IMR-90 (cell line): ENCODE data around the gene BTAF1. TPM values are rescaled to one million over a fixed set of nuclear protein-coding genes. Genes with fewer than 3 reads are reported as not detected.
A peak's percentile ranks its signal among the peaks of the same experiment; 100 is the strongest.

Source experiments
- ATAC-seq: fragments of 200-7000 bp; cut with Tn5 transposase; 2 replicates; pipeline ENCODE4 v1.9.1; 2020; ENCODE audit warnings: low read depth, mild to moderate bottlenecking, moderate library complexity
- BruUV-seq: library from RNA; stranded (reverse); fragments of 400-500 nt; replicated peaks from 2 replicates; lab custom pipeline; 2021; lab: Mats Ljungman, UMichigan
- CTCF ChIA-PET: fragments of 300-600 bp; formaldehyde crosslinking; extraction: SDS; loops from one replicate; lab custom pipeline; 2021; ENCODE audit warnings: antibody characterized with exemption; lab: Yijun Ruan, JAX
- POLR2A ChIA-PET: fragments of 300-600 bp; sonication (Branson Sonifier 250); formaldehyde crosslinking; loops from one replicate; lab custom pipeline; 2022; ENCODE audit warnings: antibody characterized with exemption; ENCODE audit not compliant: unreplicated experiment; lab: Charles Lee
- DNase-seq: peaks from one replicate; pipeline ENCODE4 v3.0.0; 2013
- H2AFZ ChIP-seq: replicated peaks from 2 replicates; pipeline ENCODE3; 2013; ENCODE audit warnings: low read length, mild to moderate bottlenecking; ENCODE audit not compliant: poor library complexity
- H2AK5ac ChIP-seq: 2 replicates; pipeline ENCODE4 v1.6.1; 2013; ENCODE audit warnings: low read depth, low read length, inconsistent platforms
- H2AK9ac ChIP-seq: replicated peaks from 2 replicates; pipeline ENCODE3; 2013; ENCODE audit warnings: mild to moderate bottlenecking, low read depth, low read length, moderate library complexity; ENCODE audit not compliant: poor library complexity
- H2BK120ac ChIP-seq: 2 replicates; pipeline ENCODE4 v1.6.1; 2013; ENCODE audit warnings: low read depth, low read length, inconsistent platforms
- H2BK15ac ChIP-seq: 3 replicates; pipeline ENCODE4 v1.6.1; 2013; ENCODE audit warnings: low read depth, low read length, inconsistent platforms
- H2BK20ac ChIP-seq: 2 replicates; pipeline ENCODE4 v1.6.1; 2013; ENCODE audit warnings: low read depth, mild to moderate bottlenecking, inconsistent platforms, low read length, moderate library complexity
- H2BK5ac ChIP-seq: 2 replicates; pipeline ENCODE4 v1.6.1; 2013; ENCODE audit warnings: mild to moderate bottlenecking, low read depth, low read length, inconsistent platforms; ENCODE audit not compliant: poor library complexity, severe bottlenecking
- H3K14ac ChIP-seq: replicated peaks from 2 replicates; pipeline ENCODE4 v1.6.1; 2013; ENCODE audit warnings: low read depth, low read length, inconsistent platforms
- H3K18ac ChIP-seq: 2 replicates; pipeline ENCODE4 v1.6.1; 2013; ENCODE audit warnings: low read depth, low read length, control low read depth
- H3K23ac ChIP-seq: 2 replicates; pipeline ENCODE4 v1.6.1; 2013; ENCODE audit warnings: low read depth, low read length, inconsistent platforms
- H3K27ac ChIP-seq: 2 replicates; pipeline ENCODE4 v1.5.1; 2013; ENCODE audit warnings: mild to moderate bottlenecking, control low read depth, low read length; ENCODE audit not compliant: insufficient read depth
- H3K27me3 ChIP-seq: 2 replicates; pipeline ENCODE4 v1.6.1; 2013; ENCODE audit warnings: low read length; ENCODE audit not compliant: control insufficient read depth, insufficient read depth
- H3K36me3 ChIP-seq: 2 replicates; pipeline ENCODE4 v1.6.1; 2013; ENCODE audit warnings: low read length, mixed read lengths; ENCODE audit not compliant: control insufficient read depth, insufficient read depth
- H3K4ac ChIP-seq: 2 replicates; pipeline ENCODE4 v1.6.1; 2013; ENCODE audit warnings: low read depth, low read length, inconsistent platforms
- H3K4me1 ChIP-seq: 2 replicates; pipeline ENCODE4 v1.6.1; 2013; ENCODE audit warnings: low read length, mixed read lengths; ENCODE audit not compliant: control insufficient read depth, insufficient read depth
- H3K4me2 ChIP-seq: 2 replicates; pipeline ENCODE4 v1.6.1; 2013; ENCODE audit warnings: low read depth, mild to moderate bottlenecking, control low read depth, low read length, moderate library complexity
- H3K4me3 ChIP-seq: 2 replicates; pipeline ENCODE4 v1.5.1; 2013; ENCODE audit warnings: low read depth, mild to moderate bottlenecking, control low read depth, low read length, moderate library complexity; ENCODE audit not compliant: insufficient read depth
- H3K56ac ChIP-seq: 2 replicates; pipeline ENCODE4 v1.6.1; 2013; ENCODE audit warnings: low read length, inconsistent platforms; ENCODE audit not compliant: insufficient read depth; ENCODE audit errors: extremely low read depth
- H3K79me1 ChIP-seq, 2 experiments: 2 replicates each; pipeline ENCODE4 v1.6.1; 2013; ENCODE audit warnings: low read length in 2 of 2, inconsistent platforms in 1 of 2, low read depth in 1 of 2
- H3K9ac ChIP-seq: 2 replicates; pipeline ENCODE4 v1.6.1; 2013; ENCODE audit warnings: low read depth, low read length, control low read depth
- H3K9me1 ChIP-seq: 2 replicates; pipeline ENCODE4 v1.6.1; 2013; ENCODE audit warnings: low read length, inconsistent platforms; ENCODE audit not compliant: insufficient read depth
- H3K9me3 ChIP-seq: 2 replicates; pipeline ENCODE4 v1.6.1; 2013; ENCODE audit warnings: low read length; ENCODE audit not compliant: control insufficient read depth, insufficient read depth
- H4K20me1 ChIP-seq: 2 replicates; pipeline ENCODE4 v1.6.1; 2013; ENCODE audit warnings: low read length, inconsistent platforms; ENCODE audit not compliant: insufficient read depth
- H4K5ac ChIP-seq: 2 replicates; pipeline ENCODE4 v1.6.1; 2013; ENCODE audit warnings: mild to moderate bottlenecking, low read depth, low read length, control low read depth
- H4K8ac ChIP-seq, 2 experiments: 2 replicates each; pipeline ENCODE4 v1.6.1; 2013; ENCODE audit warnings: low read depth in 2 of 2, low read length in 2 of 2, control low read depth in 1 of 2, inconsistent platforms in 1 of 2
- H4K91ac ChIP-seq: 2 replicates; pipeline ENCODE4 v1.6.1; 2013; ENCODE audit warnings: low read depth, low read length, inconsistent platforms; ENCODE audit not compliant: insufficient read depth
- CHD1 ChIP-seq: IDR thresholded peaks from 2 replicates; pipeline ENCODE4 v1.6.1; 2012; ENCODE audit warnings: low read depth, low read length, improper control_type of control experiment
- CTCF ChIP-seq: conservative IDR thresholded peaks from 2 replicates; pipeline ENCODE4 v1.5.1; 2012; ENCODE audit warnings: mild to moderate bottlenecking, low read depth, low read length, improper control_type of control experiment
- FOS ChIP-seq: fragments of 150-350 bp; IDR thresholded peaks from 2 replicates; pipeline ENCODE4 v1.6.1; 2016; ENCODE audit warnings: low read depth, low read length
- MAFK ChIP-seq: IDR thresholded peaks from 2 replicates; pipeline ENCODE4 v1.6.1; 2012; ENCODE audit warnings: low read depth, low read length, improper control_type of control experiment
- MXI1 ChIP-seq: IDR thresholded peaks from 2 replicates; pipeline ENCODE4 v1.6.1; 2012; ENCODE audit warnings: low read depth, mild to moderate bottlenecking, low read length, moderate library complexity, borderline replicate concordance
- RAD21 ChIP-seq: IDR thresholded peaks from 2 replicates; pipeline ENCODE4 v1.6.1; 2012; ENCODE audit warnings: low read length, improper control_type of control experiment
- RFX5 ChIP-seq: IDR thresholded peaks from 2 replicates; pipeline ENCODE4 v1.8.0; 2012; ENCODE audit warnings: low read depth, mild to moderate bottlenecking, low read length, moderate library complexity
- SMC3 ChIP-seq: fragments of 150-350 bp; IDR thresholded peaks from 2 replicates; pipeline ENCODE4 v1.6.1; 2016; ENCODE audit warnings: low read depth, mild to moderate bottlenecking, antibody characterized with exemption, low read length, moderate library complexity
- USF2 ChIP-seq: fragments of 150-350 bp; IDR thresholded peaks from 2 replicates; pipeline ENCODE4 v1.6.1; 2017; ENCODE audit warnings: mild to moderate bottlenecking, antibody characterized with exemption, low read length, low read depth
- WGBS, 2 experiments: methylation state at CpG; one replicate each; pipeline versions ENCODE4 v1.1.5 to v1.1.7; 2013; ENCODE audit warnings: missing lambda C conversion rate in 2 of 2; ENCODE audit not compliant: insufficient read length in 1 of 2; ENCODE audit errors: extremely low coverage in 2 of 2; 5-methylcytosine and 5-hydroxymethylcytosine counted together
- dilution Hi-C: fragments of 300-500 bp; cut with HindIII; formaldehyde crosslinking; loops from one replicate; pipeline ENCODE4 v1.14.3; 2018; ENCODE audit warnings: low sequenced_read_pairs; ENCODE audit not compliant: unreplicated experiment
- in situ Hi-C: fragments of 300-500 bp; cut with MboI; formaldehyde crosslinking; loops from 3 replicates; pipeline ENCODE4 v1.14.3; 2019; ENCODE audit warnings: low sequenced_read_pairs, inconsistent platforms, mixed read lengths
- intact Hi-C: fragments of 100-400 bp; cut with micrococcal nuclease; formaldehyde crosslinking; loops from 2 replicates; pipeline ENCODE4 v1.10.0; 2022
- polyA plus RNA-seq, 3 experiments: library from polyadenylated mRNA; depleted of rRNA; stranded (reverse); fragments of >200 nt; gene quantifications; 2 replicates each; pipeline ENCODE4 v1.2.3, GENCODE V29; 2012; ENCODE audit warnings: low replicate concordance in 1 of 3
- total RNA-seq: library from RNA; depleted of rRNA; stranded (reverse); fragments of >200 nt; gene quantifications from 2 replicates; pipeline ENCODE4 v1.2.3, GENCODE V29; 2012

Gene BTAF1
- total and polyA plus RNA-seq, 2 of the 4 experiments (the other 2 are of a cell fraction) = 15.0 to 42.3 TPM

- Histone ChIP-seq H2AK9ac (no peak overlapping the region), H2BK20ac (no peak overlapping the region), H3K4ac (no peak overlapping the region), H3K27me3 (no peaks in the 10 kb centered on the region), H4K5ac (no peak overlapping the region), H2AFZ (no peak overlapping the region), H3K9me1 (peaks cover 3% of the 10 kb centered on the region; the same call in 1 of the 2 replicates), H3K14ac (no peak overlapping the region), H2BK5ac (no peak overlapping the region), H3K18ac (no peak overlapping the region), H3K23ac (no peak overlapping the region), H3K9ac (no peak overlapping the region), H2BK15ac (no peak overlapping the region), H3K4me3 (no peak overlapping the region), H3K56ac (no peak overlapping the region), H3K27ac (no peak overlapping the region), H4K20me1 (peaks cover 9% of the 10 kb centered on the region), H2AK5ac (no peak overlapping the region), H2BK120ac (no peak overlapping the region), H3K36me3 (peaks cover 29% of the 10 kb centered on the region), H3K79me1 (peaks cover 28 to 37% of the 10 kb centered on the region in 2 experiments), H4K8ac (no peak overlapping the region), H3K9me3 (no peaks in the 10 kb centered on the region), H4K91ac (no peak overlapping the region), H3K4me2 (no peak overlapping the region), H3K4me1 (peaks cover 4% of the 10 kb centered on the region)
- WGBS, 2 experiments = no CpG with 5 or more reads among the region's 5 CpGs
- intact Hi-C loops (no loop called here), dilution Hi-C loops (no loop called here), in situ Hi-C loops (no loop called here)
- DNase-seq = peak; percentile 61
- TF ChIP-seq CHD1 = no peak
- TF ChIP-seq SMC3 = no peak
- no peak for TF ChIP-seq RAD21
- TF ChIP-seq RFX5 = no peak
- no peak for TF ChIP-seq FOS
- TF ChIP-seq MXI1 = no peak
- no peak for TF ChIP-seq MAFK
- no peak for TF ChIP-seq USF2
- no peak for TF ChIP-seq CTCF
- ChIA-PET POLR2A (no interaction called here), CTCF (interaction anchor here (0.6 kb wide), 1 partner anchor 510 kb away, joined by 4 read pairs; no protein-coding TSS in a partner anchor)
- peak; percentile 27; the same call in 1 of the 2 replicates for ATAC-seq
- no TSS peak for BruUV-seq
These were observed 21.5 kb downstream of the BTAF1 start for GRCh38 chr10:91944880-91945630.
